Skeletal muscle cell (primary cell): ENCODE results near the gene SYNGAP1.
"Not testable (repeated sequence)": the region's sequence is repeated elsewhere in the genome, so short reads cannot be mapped to it uniquely, and the experiment has no call there.

Experiments used
- DNase-seq: peaks from one replicate; pipeline ENCODE4 v3.0.0-alpha.2; 2010; ENCODE audit warnings: low read depth
- H3K4me3 ChIP-seq: 2 replicates; pipeline ENCODE4 v1.5.1; 2011; ENCODE audit warnings: low read depth, mild to moderate bottlenecking, control low read depth, low read length, moderate library complexity

The SYNGAP1 gene

DNA sequence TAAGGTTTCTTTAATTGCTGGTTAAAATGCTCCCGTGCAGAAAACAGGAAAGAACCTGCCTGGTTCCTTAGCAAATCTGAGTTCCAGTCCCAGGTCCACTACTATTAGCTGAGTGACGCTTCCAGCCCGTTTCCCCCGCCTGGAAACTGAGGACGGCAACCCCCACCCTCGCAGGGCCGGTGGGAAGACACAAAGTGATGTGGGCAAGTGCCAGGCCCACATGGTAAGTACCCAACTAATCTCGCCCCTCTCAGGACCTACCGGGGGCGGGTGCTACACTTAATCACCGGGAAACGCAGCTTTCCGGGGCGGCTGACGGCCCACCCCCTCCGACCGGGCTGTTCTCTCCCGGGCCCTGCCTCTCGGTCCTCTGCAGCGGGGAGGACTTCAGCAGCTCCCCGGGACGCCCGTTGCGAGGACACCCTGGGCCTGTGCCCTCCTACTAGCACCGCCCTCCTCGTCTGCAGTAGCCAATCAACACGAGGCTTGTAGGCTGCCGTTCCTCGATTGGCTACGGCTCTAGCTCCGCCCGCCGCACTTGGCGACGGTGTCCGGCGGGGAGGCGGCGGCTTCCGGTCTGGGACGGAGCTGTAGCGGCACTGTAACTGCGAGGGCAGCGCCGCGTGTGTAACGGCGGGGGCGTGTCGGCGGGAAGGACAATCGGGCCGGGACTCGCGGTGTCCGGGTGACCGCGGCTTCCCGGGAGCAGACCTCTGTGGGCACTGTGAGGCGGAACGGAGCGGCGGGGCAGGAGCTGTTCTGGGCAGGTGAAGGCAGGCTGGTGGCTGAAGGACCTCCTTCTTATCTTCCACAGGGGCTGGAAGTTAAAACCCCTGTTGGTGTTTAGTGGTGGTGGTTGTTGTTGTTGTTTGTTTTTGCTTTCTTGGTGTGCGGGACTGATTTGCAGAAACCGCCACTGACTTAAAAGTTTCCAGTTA lies 34.4 kb downstream of the SYNGAP1 start, which contains the start of gene ZBTB9:
Gene ZBTB9 (plus strand): TSS at position 568 of the 938 bp plus-strand sequence. CDS start 525 bp downstream, outside the sequence.
- H3K4me3 ChIP-seq = peak within 1 kb of the TSS; percentile 96
- peak; percentile 88 for DNase-seq

GRCh38 chr6:33455051-33455450 lies 35.2 kb downstream of the SYNGAP1 start:
- DNase-seq = no peak

GRCh38 chr6:33456156-33456555 lies 36.3 kb downstream of the SYNGAP1 start:
- no peak for DNase-seq
- no peak overlapping the region for H3K4me3 ChIP-seq

More at GRCh38 chr6:33455051-33455450, 35.2 kb downstream of the SYNGAP1 start:
- peak overlapping the region; percentile 96 for H3K4me3 ChIP-seq

DNA sequence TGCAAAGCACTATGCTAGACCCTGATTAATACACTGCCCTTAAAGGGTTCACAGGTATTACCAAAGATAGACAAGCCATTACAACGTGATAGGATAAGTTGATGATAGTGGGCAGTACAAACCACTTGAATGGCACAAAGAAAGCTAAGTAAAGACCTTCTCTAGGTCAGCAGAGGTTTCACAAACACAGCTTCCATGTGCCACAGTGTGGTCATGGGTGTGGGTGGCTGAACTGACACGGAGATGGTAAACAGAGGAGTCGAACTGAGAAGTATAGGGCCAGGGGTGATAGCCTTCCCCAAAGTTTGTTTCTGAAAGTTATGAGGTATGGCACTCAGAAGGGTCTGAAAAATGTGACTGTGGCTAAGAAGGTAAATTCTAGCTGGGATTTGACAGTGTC lies 38.8 kb downstream of the SYNGAP1 start:
- DNase-seq = no peak
- H3K4me3 ChIP-seq = no peak overlapping the region

- DNase-seq = no peak
- H3K4me3 ChIP-seq = no peak overlapping the region
Observed at GRCh38 chr6:33459226-33459625, 39.4 kb downstream of the SYNGAP1 start.

DNA sequence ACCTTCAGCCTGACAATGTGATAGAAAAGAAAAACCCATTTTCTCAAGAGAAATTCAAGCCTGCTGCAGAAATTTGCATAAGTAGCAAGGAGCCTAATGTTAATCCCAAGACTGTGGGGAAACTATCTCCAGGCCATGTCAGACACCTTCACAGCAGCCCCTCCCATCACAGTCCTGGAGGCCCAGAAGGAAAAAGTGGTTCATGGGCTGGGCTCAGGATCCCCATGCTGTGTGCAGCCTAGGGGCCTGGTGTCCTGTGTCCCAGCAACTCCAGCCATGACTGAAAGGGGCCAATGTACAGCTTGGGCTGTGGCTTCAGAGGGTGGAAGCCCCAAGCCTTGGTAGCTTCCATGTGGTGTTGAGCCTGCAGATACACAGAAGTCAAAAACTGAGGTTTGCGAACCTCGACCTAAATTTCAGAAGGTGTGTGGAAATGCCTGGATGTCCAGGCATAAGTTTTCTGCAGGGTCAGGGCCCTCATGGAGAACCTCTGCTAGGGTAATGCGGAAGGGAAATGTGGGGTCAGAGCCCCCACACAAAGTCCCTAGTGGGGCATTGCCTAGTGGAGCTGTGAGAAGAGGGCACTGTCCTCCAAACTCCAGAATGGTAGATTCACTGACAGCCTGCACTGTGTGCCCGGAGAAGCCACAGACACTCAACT lies 46.3 kb downstream of the SYNGAP1 start:
- DNase-seq = no peak
- no peak overlapping the region for H3K4me3 ChIP-seq

DNA sequence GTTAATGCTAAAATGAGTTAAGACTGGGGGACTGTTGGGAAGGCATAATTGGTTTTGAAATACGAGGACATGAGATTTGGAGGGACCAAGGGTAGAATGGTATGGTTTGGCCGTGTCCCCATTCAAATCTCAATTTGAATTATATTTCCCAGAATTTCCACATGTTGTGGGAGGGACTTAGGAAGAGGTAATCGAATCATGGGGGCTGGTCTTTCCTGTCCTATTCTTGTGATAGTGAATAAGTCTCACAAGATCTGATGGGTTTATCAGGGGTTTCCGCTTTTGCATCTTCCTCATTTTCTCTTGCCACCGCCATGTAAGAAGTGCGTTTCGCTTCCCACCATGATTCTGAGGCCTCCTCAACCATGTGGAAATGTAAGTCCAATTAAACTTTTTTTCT lies 47.2 kb downstream of the SYNGAP1 start:
- no peak for DNase-seq
- no peak overlapping the region for H3K4me3 ChIP-seq

DNA sequence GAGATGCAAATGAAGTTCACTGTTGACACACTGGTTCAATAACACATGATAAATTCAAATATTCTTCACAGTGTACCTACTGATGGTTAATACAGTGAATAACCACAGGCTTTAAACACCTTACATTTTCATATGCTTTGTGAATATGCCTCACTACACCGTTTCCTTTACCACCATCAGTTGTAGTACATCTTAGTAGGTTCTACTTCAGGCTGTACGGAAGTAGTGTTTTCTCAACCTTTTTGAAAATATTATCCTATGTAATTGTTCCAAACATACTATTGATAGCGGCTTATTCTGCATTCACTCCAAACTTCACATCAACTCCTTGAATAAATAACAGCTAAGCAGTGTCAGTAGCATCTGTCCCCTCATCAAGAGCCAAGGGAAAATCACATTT lies 49.8 kb downstream of the SYNGAP1 start:
- no peak for DNase-seq
- H3K4me3 ChIP-seq = no peak overlapping the region

GRCh38 chr6:33477864-33478263 lies 58.0 kb downstream of the SYNGAP1 start:
- no peak for DNase-seq

GRCh38 chr6:33481192-33481591 lies 61.3 kb downstream of the SYNGAP1 start:
- H3K4me3 ChIP-seq = no peak overlapping the region
- no peak for DNase-seq

More at GRCh38 chr6:33477864-33478263, 58.0 kb downstream of the SYNGAP1 start:
- no peak overlapping the region for H3K4me3 ChIP-seq

DNA sequence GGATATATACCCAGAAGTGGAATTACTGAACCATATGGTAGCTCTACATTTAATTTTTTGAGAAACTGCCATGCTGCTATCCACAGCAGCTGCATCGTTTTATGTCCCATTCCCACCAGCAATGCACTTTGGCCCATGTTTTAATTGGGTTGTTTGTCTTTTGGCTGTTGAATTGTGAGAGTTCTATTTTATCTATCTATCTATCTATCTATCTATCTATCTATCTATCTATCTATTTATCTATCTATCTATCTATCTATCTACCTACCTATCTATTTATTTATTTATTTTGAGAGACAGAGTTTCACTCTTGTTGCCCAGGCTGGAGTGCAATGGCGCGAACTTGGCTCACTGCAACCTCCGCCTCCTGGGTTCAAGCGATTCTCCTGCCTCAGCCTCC lies 62.8 kb downstream of the SYNGAP1 start:
- H3K4me3 ChIP-seq, DNase-seq: not testable (repeated sequence)

DNA sequence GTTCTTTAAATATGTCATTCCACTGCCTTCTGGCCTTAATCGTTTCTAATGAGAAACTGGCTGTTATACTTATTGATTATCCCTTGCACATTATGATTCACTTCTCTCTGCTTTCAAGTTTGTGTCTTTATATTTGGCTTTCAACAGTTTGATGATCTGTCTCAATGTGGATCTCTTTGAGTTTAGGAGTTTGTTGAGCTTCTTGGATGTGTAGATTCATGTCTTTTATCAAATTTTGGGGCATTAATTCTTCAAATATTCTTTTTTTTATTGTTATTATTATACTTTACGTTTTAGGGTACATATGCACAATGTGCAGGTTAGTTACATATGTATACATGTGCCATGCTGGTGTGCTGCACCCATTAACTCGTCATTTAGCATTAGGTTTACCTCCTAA lies 63.8 kb downstream of the SYNGAP1 start:
- no peak for DNase-seq
- H3K4me3 ChIP-seq = no peak overlapping the region

DNA sequence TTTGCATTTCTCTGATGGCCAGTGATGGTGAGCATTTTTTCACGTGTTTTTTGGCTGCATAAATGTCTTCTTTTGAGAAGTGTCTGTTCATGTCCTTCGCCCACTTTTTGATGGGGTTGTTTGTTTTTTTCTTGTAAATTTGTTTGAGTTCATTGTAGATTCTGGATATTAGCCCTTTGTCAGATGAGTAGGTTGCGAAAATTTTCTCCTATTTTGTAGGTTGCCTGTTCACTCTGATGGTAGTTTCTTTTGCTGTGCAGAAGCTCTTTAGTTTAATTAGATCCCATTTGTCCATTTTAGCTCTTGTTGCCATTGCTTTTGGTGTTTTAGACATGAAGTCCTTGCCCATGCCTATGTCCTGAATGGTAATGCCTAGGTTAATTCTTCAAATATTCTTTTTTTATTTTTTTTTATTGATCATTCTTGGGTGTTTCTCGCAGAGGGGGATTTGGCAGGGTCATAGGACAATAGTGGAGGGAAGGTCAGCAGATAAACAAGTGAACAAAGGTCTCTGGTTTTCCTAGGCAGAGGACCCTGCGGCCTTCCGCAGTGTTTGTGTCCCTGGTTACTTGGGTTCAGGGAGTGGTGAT lies 64.9 kb downstream of the SYNGAP1 start:
- DNase-seq = not testable (repeated sequence)

GRCh38 chr6:33485680-33486079 lies 65.8 kb downstream of the SYNGAP1 start:
- H3K4me3 ChIP-seq, DNase-seq: not testable (repeated sequence)

More for the DNA sequence above, 64.9 kb downstream of the SYNGAP1 start:
- H3K4me3 ChIP-seq = not testable (repeated sequence)

DNA sequence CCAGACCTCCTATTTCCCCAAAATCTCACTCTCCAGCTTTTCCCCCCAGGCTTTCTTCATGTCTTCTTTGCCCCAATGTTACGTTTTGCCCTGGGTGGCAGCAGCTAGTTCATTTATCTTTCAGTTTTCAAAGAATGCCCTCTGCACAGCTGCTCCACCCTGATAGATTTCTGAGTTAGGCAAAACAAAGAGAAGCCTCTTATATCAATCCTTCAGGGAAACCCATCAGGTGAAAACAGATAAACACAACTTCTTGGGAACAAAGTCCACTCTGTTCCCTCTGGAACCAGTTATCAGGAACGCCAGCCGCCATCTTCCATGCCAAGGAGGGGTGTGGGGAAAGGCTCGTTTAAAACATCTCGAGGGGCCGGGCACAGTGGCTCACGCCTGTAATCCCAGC lies 68.5 kb downstream of the SYNGAP1 start:
- DNase-seq = no peak
- H3K4me3 ChIP-seq = no peak overlapping the region

GRCh38 chr6:33490198-33490597 lies 70.3 kb downstream of the SYNGAP1 start:
- no peak for DNase-seq
- no peak overlapping the region for H3K4me3 ChIP-seq

DNA sequence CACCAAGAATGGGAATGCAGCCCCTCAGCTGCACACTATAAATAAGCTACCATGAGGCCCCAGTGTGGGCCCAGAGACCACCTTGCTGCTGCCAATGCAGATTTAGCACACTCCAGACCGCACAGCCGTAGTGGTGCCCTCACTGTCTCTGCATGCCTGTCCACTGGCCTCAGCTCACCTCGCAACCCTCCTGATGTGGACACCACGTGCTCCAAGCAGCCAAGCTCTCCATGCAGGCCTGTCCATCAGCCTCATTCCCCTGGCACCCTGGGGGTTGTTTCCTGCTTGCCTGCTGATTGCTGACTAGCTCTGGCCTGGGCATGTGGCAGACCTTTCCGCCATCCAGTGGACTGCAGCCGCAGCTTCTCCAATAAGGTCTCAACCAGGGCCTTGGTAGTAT lies 70.8 kb downstream of the SYNGAP1 start:
- H3K4me3 ChIP-seq = no peak overlapping the region
- DNase-seq = no peak

DNA sequence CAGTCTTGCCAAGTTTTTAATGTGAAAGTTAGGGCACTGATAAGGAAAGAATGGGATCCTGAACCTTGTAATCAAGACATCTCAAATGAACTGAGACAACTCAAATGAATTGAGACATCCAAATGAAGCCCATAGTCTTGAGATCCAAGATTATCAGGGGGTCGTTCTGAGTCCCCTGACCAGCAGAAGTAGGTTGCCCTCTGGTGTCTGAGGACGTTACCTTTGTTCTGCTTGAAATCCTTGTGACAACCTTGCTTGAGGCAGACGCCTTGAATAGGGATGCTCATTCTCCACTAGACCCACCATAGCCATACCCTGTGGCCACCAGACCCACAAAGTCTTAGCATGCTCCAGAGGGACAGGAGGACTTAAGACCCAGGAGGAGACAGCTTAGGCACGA lies 72.2 kb downstream of the SYNGAP1 start:
- no peak overlapping the region for H3K4me3 ChIP-seq
- no peak for DNase-seq

DNA sequence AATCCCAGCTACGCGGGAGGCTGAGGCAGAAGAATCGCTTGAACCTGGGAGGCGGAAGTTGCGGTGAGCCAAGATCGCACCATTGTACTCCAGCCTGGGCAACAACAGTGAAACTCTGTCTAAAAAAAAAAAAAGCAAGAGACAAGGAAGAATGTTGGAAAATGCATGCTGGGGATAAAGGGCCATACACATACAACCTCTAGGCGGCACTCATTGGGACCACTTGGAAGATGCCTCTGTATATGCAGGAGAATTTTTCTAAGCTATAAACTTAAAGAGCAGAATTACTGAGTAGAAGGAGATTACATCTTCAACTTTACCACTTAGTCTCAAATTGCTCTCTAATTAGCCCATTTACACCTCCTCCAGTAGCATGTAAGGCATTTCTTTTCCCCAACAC lies 77.3 kb downstream of the SYNGAP1 start:
- DNase-seq = no peak

GRCh38 chr6:33502486-33502885 lies 82.6 kb downstream of the SYNGAP1 start:
- DNase-seq = no peak
- no peak overlapping the region for H3K4me3 ChIP-seq

More for the DNA sequence above, 77.3 kb downstream of the SYNGAP1 start:
- no peak overlapping the region for H3K4me3 ChIP-seq
